ENCODE data around the gene IRS2.

Gene IRS2

DNA sequence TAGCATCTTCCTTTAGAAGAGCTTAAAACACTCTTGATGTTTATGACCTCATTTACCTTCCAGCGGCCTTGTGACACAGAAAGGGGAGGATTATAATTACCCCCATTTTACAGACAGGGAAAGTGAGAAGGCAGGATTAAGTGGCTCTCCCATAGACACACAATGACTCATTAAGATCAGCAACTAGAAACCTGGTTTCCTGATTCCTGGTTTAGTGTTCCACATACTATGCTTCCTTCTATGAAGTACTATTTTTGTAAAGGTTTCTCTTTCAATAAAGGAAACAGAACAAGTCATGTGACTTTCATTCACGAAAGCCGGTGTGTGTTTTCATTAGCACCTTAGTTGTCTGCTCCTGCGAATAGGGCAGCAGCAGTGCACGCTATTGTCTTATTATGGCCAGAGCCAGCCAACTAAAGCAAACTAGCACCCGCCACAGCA, 8.3 kb downstream of the IRS2 start:
- H3K27ac ChIP-seq = peak overlapping the region; percentile 65
- TF ChIP-seq, protein P1, sequence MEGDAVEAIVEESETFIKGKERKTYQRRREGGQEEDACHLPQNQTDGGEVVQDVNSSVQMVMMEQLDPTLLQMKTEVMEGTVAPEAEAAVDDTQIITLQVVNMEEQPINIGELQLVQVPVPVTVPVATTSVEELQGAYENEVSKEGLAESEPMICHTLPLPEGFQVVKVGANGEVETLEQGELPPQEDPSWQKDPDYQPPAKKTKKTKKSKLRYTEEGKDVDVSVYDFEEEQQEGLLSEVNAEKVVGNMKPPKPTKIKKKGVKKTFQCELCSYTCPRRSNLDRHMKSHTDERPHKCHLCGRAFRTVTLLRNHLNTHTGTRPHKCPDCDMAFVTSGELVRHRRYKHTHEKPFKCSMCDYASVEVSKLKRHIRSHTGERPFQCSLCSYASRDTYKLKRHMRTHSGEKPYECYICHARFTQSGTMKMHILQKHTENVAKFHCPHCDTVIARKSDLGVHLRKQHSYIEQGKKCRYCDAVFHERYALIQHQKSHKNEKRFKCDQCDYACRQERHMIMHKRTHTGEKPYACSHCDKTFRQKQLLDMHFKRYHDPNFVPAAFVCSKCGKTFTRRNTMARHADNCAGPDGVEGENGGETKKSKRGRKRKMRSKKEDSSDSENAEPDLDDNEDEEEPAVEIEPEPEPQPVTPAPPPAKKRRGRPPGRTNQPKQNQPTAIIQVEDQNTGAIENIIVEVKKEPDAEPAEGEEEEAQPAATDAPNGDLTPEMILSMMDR (conservative IDR thresholded peaks at IDR 0.05) = no peak

DNA sequence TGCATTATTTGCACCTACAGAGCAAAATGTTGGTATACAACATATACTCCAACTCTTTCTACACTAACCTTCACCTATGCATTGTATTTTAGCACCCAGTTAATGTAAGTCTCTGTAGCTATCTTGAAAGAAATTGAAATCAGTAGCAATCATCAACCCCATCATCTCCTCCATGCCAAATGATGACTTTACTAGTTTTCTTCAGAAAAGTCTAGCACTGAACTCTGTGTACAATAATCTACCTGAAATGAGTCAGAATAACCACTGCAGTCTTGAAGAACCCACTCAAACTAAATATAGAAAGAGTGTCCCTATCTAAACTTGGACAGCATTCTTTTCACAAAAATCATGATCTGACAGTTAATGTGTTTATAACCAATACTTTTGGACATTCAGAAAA, 9.8 kb downstream of the IRS2 start:
- H3K27ac ChIP-seq = peak overlapping the region; percentile 65
- TF ChIP-seq, protein P1 (conservative IDR thresholded peaks at IDR 0.05) = no peak

DNA sequence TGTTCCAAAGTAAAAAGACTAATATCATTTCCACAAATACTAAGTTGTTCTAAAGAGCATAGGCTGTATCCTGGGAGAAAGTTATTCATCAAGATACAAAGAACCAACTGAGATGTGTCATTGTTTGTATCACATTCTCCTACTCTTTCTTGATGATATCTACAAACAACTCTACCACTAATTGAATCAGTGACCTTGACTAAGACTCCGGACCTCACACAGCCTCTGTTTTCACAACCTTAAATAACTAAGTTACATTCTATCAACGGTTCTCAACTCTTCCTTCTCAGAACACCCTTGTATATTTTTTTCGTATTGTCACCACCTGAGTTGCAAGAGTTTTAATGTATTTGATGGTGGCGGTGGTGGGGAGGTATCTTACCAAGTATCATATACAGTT, 12.6 kb downstream of the IRS2 start:
- no peak overlapping the region for H3K27ac ChIP-seq
- TF ChIP-seq, protein P1 (conservative IDR thresholded peaks at IDR 0.05) = no peak

DNA sequence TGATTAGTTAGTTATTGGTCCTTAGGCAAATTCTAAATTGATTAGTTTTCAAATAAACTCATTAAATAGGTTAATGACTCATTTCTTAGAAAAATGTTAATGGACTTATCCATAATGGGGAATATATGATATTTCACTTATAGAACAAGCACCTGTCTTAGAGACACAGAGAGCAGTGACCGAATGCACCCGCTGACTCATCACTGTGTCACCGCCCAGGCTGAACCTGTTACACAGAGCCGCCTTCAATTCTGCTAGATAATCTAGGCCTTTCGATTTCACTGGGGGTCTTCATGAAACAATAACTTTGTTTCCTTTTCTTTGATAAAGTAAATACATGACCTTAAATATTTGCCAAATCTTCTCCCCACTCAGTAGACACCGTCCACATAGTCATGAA, 13.1 kb downstream of the IRS2 start:
- no peak overlapping the region for H3K27ac ChIP-seq

GRCh38 chr13:109771926-109772325, 14.5 kb downstream of the IRS2 start:
- TF ChIP-seq, protein P1 (conservative IDR thresholded peaks at IDR 0.05) = no peak
- no peak overlapping the region for H3K27ac ChIP-seq

More for the DNA sequence above, 13.1 kb downstream of the IRS2 start:
- TF ChIP-seq, protein P1 (conservative IDR thresholded peaks at IDR 0.05) = no peak

GRCh38 chr13:109770436-109770835, 15.9 kb downstream of the IRS2 start:
- H3K27ac ChIP-seq = no peak overlapping the region
- TF ChIP-seq, protein P1 (conservative IDR thresholded peaks at IDR 0.05) = no peak

DNA sequence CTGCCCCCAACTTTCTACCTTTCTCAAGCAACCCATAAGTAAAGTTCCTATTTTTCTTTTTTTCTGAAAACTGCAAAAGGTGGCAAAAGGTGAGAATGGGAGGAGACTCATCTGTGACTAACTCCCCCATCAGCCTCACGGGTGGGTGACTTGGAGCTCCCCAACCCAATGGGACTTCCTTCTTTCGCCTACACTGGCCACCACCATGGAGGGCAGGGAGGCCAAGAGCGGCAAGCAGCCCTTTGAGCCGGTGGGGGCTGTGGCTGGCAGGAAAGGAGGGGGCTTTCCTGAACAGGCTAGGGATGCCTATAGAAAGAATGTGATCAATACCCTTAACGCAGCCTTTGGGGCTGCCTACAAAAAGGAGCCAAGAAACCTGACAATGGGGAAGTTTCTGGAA, 16.5 kb downstream of the IRS2 start:
- TF ChIP-seq, protein P1 (conservative IDR thresholded peaks at IDR 0.05) = no peak
- no peak overlapping the region for H3K27ac ChIP-seq

Data from VCaP (cell line).